ENCODE results near the gene AMELX. TPM values are rescaled to one million over a fixed set of nuclear protein-coding genes. Genes with fewer than 3 reads are reported as not detected.

The AMELX gene
- polyA plus RNA-seq, 1 donor (not counting 4 experiments of a cell fraction or from before 2014, with no cell fraction given): not detected

DNA sequence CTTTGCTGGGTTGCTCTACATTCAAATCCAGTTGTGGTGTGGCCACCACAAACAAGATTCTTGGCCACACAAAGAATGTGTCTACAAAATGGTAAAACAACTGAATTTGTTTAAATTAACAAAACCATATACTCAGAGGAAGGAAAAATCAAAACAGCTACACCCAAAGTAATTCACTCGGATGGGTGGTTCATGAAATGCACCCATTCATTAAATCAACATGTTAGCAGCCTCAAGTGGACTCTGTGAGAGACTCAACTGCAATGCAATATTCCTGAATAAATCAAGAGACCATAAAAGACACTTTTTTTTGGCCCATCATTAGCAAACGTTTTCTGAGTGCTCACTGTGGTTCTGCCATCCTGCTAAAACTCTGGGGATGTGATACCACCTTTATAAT lies 11.2 kb upstream of the AMELX start:
- no peaks in the 10 kb centered on the region for H3K9me3 ChIP-seq (ENCODE audit: control insufficient read depth, low read depth, low read length)
- no peak overlapping the region for H2AFZ ChIP-seq (ENCODE audit: control insufficient read depth, low read length)
- no peaks in the 10 kb centered on the region for H3K36me3 ChIP-seq (ENCODE audit: control insufficient read depth in 2 of 2, extremely low read depth in 1 of 2, insufficient read depth in 2 of 2, low read length in 2 of 2)
- H3K9ac ChIP-seq (ENCODE audit: control insufficient read depth, extremely low read depth, insufficient read depth, low read length): no peak overlapping the region
- no peak overlapping the region for H3K4me2 ChIP-seq (ENCODE audit: control insufficient read depth, extremely low read depth, insufficient read depth, low read depth, low read length)
- H3K27me3 ChIP-seq (ENCODE audit: control insufficient read depth, extremely low read depth, insufficient read depth, low read length): no peaks in the 10 kb centered on the region
- H3K9me1 ChIP-seq (ENCODE audit: control insufficient read depth, extremely low read depth, insufficient read depth, low read length): no peaks in the 10 kb centered on the region
- H3K4me1 ChIP-seq (ENCODE audit: control insufficient read depth, extremely low read depth, insufficient read depth, low read length): no peaks in the 10 kb centered on the region
- H4K20me1 ChIP-seq (ENCODE audit: control insufficient read depth, extremely low read depth, insufficient read depth, low read length): no peaks in the 10 kb centered on the region
- H3K4me3 ChIP-seq (ENCODE audit: control insufficient read depth in 2 of 3, extremely low read depth in 1 of 3, insufficient read depth in 2 of 3, low read depth in 1 of 3, low read length in 3 of 3): no peak overlapping the region
- H3K79me2 ChIP-seq (ENCODE audit: control insufficient read depth, insufficient read depth, low read length): no peaks in the 10 kb centered on the region
- H3K27ac ChIP-seq (ENCODE audit: control insufficient read depth, insufficient read depth, low read length): no peak overlapping the region
- FAIRE-seq (no peak), DNase-seq (ENCODE audit: low read depth, low spot score) (no peak)
- dilution Hi-C loops (cut with MboI; ENCODE audit: extremely low pct_ligation_motif_present, low sequenced_read_pairs): no loop called here
- TF ChIP-seq, protein P1, sequence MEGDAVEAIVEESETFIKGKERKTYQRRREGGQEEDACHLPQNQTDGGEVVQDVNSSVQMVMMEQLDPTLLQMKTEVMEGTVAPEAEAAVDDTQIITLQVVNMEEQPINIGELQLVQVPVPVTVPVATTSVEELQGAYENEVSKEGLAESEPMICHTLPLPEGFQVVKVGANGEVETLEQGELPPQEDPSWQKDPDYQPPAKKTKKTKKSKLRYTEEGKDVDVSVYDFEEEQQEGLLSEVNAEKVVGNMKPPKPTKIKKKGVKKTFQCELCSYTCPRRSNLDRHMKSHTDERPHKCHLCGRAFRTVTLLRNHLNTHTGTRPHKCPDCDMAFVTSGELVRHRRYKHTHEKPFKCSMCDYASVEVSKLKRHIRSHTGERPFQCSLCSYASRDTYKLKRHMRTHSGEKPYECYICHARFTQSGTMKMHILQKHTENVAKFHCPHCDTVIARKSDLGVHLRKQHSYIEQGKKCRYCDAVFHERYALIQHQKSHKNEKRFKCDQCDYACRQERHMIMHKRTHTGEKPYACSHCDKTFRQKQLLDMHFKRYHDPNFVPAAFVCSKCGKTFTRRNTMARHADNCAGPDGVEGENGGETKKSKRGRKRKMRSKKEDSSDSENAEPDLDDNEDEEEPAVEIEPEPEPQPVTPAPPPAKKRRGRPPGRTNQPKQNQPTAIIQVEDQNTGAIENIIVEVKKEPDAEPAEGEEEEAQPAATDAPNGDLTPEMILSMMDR (optimal IDR thresholded peaks at IDR 0.05 in 1 of 3, IDR thresholded peaks at IDR 0.05 in 1 of 3, conservative IDR thresholded peaks at IDR 0.05 in 1 of 3; ENCODE audit: extremely low read depth in 1 of 3, insufficient read depth in 2 of 3, low read length in 3 of 3): no peak
- no peak for TF ChIP-seq EZH2 (IDR thresholded peaks at IDR 0.05; ENCODE audit: low read length)

DNA sequence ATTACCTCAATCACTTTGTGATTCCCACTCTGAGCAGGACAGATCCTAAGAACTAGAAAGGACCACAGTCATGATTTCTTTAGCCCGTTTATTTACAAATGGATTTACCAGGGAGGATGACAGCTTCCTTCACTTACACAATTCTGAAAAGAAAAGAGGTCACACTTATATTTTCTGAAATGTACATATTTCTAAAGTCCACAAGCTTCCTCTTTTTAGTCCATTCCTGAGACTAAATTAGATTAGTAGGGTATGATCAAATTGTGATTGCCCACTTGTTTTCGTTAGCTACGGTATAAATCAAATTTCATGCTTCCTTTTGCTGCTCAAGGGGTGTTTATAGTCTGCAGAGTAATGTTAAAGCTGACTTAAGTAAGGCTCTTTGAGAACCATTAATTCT lies 7.6 kb upstream of the AMELX start:
- no peaks in the 10 kb centered on the region for H3K27me3 ChIP-seq (ENCODE audit: control insufficient read depth, extremely low read depth, insufficient read depth, low read length)
- dilution Hi-C loops (cut with MboI; ENCODE audit: extremely low pct_ligation_motif_present, low sequenced_read_pairs): no loop called here
- FAIRE-seq: no peak
- no peak overlapping the region for H3K4me3 ChIP-seq (ENCODE audit: control insufficient read depth in 2 of 3, extremely low read depth in 1 of 3, insufficient read depth in 2 of 3, low read depth in 1 of 3, low read length in 3 of 3)
- H3K9ac ChIP-seq (ENCODE audit: control insufficient read depth, extremely low read depth, insufficient read depth, low read length): no peak overlapping the region
- no peak overlapping the region for H3K4me2 ChIP-seq (ENCODE audit: control insufficient read depth, extremely low read depth, insufficient read depth, low read depth, low read length)
- no peaks in the 10 kb centered on the region for H3K9me1 ChIP-seq (ENCODE audit: control insufficient read depth, extremely low read depth, insufficient read depth, low read length)
- H3K79me2 ChIP-seq (ENCODE audit: control insufficient read depth, insufficient read depth, low read length): no peaks in the 10 kb centered on the region
- H3K4me1 ChIP-seq (ENCODE audit: control insufficient read depth, extremely low read depth, insufficient read depth, low read length): no peaks in the 10 kb centered on the region
- no peaks in the 10 kb centered on the region for H3K9me3 ChIP-seq (ENCODE audit: control insufficient read depth, low read depth, low read length)
- no peaks in the 10 kb centered on the region for H3K36me3 ChIP-seq (ENCODE audit: control insufficient read depth in 2 of 2, extremely low read depth in 1 of 2, insufficient read depth in 2 of 2, low read length in 2 of 2)
- no peak overlapping the region for H2AFZ ChIP-seq (ENCODE audit: control insufficient read depth, low read length)
- no peak overlapping the region for H3K27ac ChIP-seq (ENCODE audit: control insufficient read depth, insufficient read depth, low read length)
- DNase-seq (ENCODE audit: low read depth, low spot score): no peak
- H4K20me1 ChIP-seq (ENCODE audit: control insufficient read depth, extremely low read depth, insufficient read depth, low read length): no peaks in the 10 kb centered on the region
- TF ChIP-seq, protein P1 (optimal IDR thresholded peaks at IDR 0.05 in 1 of 3, IDR thresholded peaks at IDR 0.05 in 1 of 3, conservative IDR thresholded peaks at IDR 0.05 in 1 of 3; ENCODE audit: extremely low read depth in 1 of 3, insufficient read depth in 2 of 3, low read length in 3 of 3): no peak
- no peak for TF ChIP-seq EZH2 (IDR thresholded peaks at IDR 0.05; ENCODE audit: low read length)
